ENCODE results near the gene RASSF4. TPM values are rescaled to one million over a fixed set of nuclear protein-coding genes. Genes with fewer than 3 reads are reported as not detected.
A peak's percentile ranks its signal among the peaks of the same experiment; 100 is the strongest.

Gene RASSF4
- total RNA-seq, 2 experiments from 2014 or later, result 1.2 to 3.1 TPM

- Mint-ChIP-seq H3K4me1 (peaks cover 14% of the 10 kb centered on the region), H3K4me3 (no peak overlapping the region), H3K27me3 (no peaks in the 10 kb centered on the region), H3K9me3 (ENCODE audit: low read depth) (no peaks in the 10 kb centered on the region), H3K27ac (no peak overlapping the region), H3K36me3 (peaks cover 9% of the 10 kb centered on the region)
- CTCF ChIA-PET, result interaction anchor here (1.0 to 1.6 kb wide), 3 partner anchors 9 to 24 kb away, joined by 3 to 5 read pairs (median 3); no protein-coding TSS in a partner anchor
- ATAC-seq (no peak), DNase-seq (peak; percentile 25)
Measured at GRCh38 chr10:44956717-44957706, 2.6 kb upstream of the RASSF4 start.

- CTCF ChIA-PET, result interaction anchor here (1.0 to 1.7 kb wide), 4 partner anchors 8 to 26 kb away, joined by 3 to 6 read pairs (median 4); no protein-coding TSS in a partner anchor
- ATAC-seq (no peak), DNase-seq (peak; percentile 38)
- H3K4me3 Mint-ChIP-seq, result peak overlapping the region; percentile 82
- H3K4me1 Mint-ChIP-seq, result peaks cover 14% of the 10 kb centered on the region
- no peak overlapping the region for H3K27ac Mint-ChIP-seq
- no peaks in the 10 kb centered on the region for H3K9me3 Mint-ChIP-seq (ENCODE audit: low read depth)
- no peaks in the 10 kb centered on the region for H3K27me3 Mint-ChIP-seq
- H3K36me3 Mint-ChIP-seq, result peaks cover 9% of the 10 kb centered on the region
Measured at GRCh38 chr10:44958196-44958897, 1.3 kb upstream of the RASSF4 start.

- DNase-seq (no peak), ATAC-seq (no peak)
- H3K27ac Mint-ChIP-seq, result peak overlapping the region; percentile 70
- H3K4me1 Mint-ChIP-seq, result peaks cover 14% of the 10 kb centered on the region
- CTCF ChIA-PET, result interaction anchor here (1.0 to 1.7 kb wide), 4 partner anchors 7 to 27 kb away, joined by 3 to 6 read pairs (median 4); no protein-coding TSS in a partner anchor
- no peaks in the 10 kb centered on the region for H3K27me3 Mint-ChIP-seq
- peaks cover 9% of the 10 kb centered on the region for H3K36me3 Mint-ChIP-seq
- peak overlapping the region; percentile 82 for H3K4me3 Mint-ChIP-seq
- no peaks in the 10 kb centered on the region for H3K9me3 Mint-ChIP-seq (ENCODE audit: low read depth)
Measured at GRCh38 chr10:44958898-44959246, 730 bp upstream of the RASSF4 start.

GRCh38 chr10:44960088-44960460 is 472 bp downstream of the RASSF4 start:
- no peak for ATAC-seq
- H3K9me3 Mint-ChIP-seq (ENCODE audit: low read depth), result no peaks in the 10 kb centered on the region
- H3K4me1 Mint-ChIP-seq, result peaks cover 14% of the 10 kb centered on the region
- peak overlapping the region; percentile 25 for H3K4me3 Mint-ChIP-seq
- peaks cover 9% of the 10 kb centered on the region for H3K36me3 Mint-ChIP-seq
- CTCF ChIA-PET, result no interaction called here
- H3K27ac Mint-ChIP-seq, result no peak overlapping the region
- DNase-seq, result no peak
- no peaks in the 10 kb centered on the region for H3K27me3 Mint-ChIP-seq

GRCh38 chr10:44960482-44961229 is 1.1 kb downstream of the RASSF4 start:
- ATAC-seq (no peak), DNase-seq (peak; percentile 18)
- peaks cover 14% of the 10 kb centered on the region for H3K4me1 Mint-ChIP-seq
- peak overlapping the region; percentile 25 for H3K4me3 Mint-ChIP-seq
- no peaks in the 10 kb centered on the region for H3K9me3 Mint-ChIP-seq (ENCODE audit: low read depth)
- H3K27ac Mint-ChIP-seq, result no peak overlapping the region
- peaks cover 9% of the 10 kb centered on the region for H3K36me3 Mint-ChIP-seq
- CTCF ChIA-PET, result interaction anchor here (1.3 kb wide), 1 partner anchor 28 kb away, joined by 6 read pairs; no protein-coding TSS in a partner anchor
- no peaks in the 10 kb centered on the region for H3K27me3 Mint-ChIP-seq

- CTCF ChIA-PET, result interaction anchor here (1.3 kb wide), 1 partner anchor 28 kb away, joined by 6 read pairs; no protein-coding TSS in a partner anchor
- DNase-seq (peak; percentile 37), ATAC-seq (no peak)
- H3K27ac Mint-ChIP-seq, result no peak overlapping the region
- no peak overlapping the region for H3K4me3 Mint-ChIP-seq
- H3K4me1 Mint-ChIP-seq, result peaks cover 17% of the 10 kb centered on the region
- no peaks in the 10 kb centered on the region for H3K27me3 Mint-ChIP-seq
- H3K9me3 Mint-ChIP-seq (ENCODE audit: low read depth), result no peaks in the 10 kb centered on the region
- peaks cover 7% of the 10 kb centered on the region for H3K36me3 Mint-ChIP-seq
Measured at GRCh38 chr10:44961230-44961571, 1.6 kb downstream of the RASSF4 start.

GRCh38 chr10:44961931-44962750 is 2.5 kb downstream of the RASSF4 start:
- DNase-seq (peak; percentile 18), ATAC-seq (no peak)
- peaks cover 24% of the 10 kb centered on the region for H3K4me1 Mint-ChIP-seq
- H3K27ac Mint-ChIP-seq, result no peak overlapping the region
- CTCF ChIA-PET, result interaction anchor here (1.3 to 3.1 kb wide), 2 partner anchors 12 to 29 kb away, joined by 4 to 16 read pairs; no protein-coding TSS in a partner anchor
- no peak overlapping the region for H3K4me3 Mint-ChIP-seq
- H3K36me3 Mint-ChIP-seq, result peaks cover 2% of the 10 kb centered on the region
- no peaks in the 10 kb centered on the region for H3K27me3 Mint-ChIP-seq
- no peaks in the 10 kb centered on the region for H3K9me3 Mint-ChIP-seq (ENCODE audit: low read depth)

- ATAC-seq, result no peak
- no peak overlapping the region for H3K4me3 Mint-ChIP-seq
- DNase-seq, result no peak
- H3K27ac Mint-ChIP-seq, result no peak overlapping the region
- peaks cover 27% of the 10 kb centered on the region for H3K4me1 Mint-ChIP-seq
- CTCF ChIA-PET, result interaction anchor here (1.3 to 3.1 kb wide), 4 partner anchors 10 to 30 kb away, joined by 4 to 16 read pairs (median 6); no protein-coding TSS in a partner anchor
- no peaks in the 10 kb centered on the region for H3K27me3 Mint-ChIP-seq
- H3K9me3 Mint-ChIP-seq (ENCODE audit: low read depth), result no peaks in the 10 kb centered on the region
- no peaks in the 10 kb centered on the region for H3K36me3 Mint-ChIP-seq
Measured at GRCh38 chr10:44962870-44963738, 3.5 kb downstream of the RASSF4 start.

- Mint-ChIP-seq H3K4me1 (peaks cover 27% of the 10 kb centered on the region), H3K9me3 (ENCODE audit: low read depth) (no peaks in the 10 kb centered on the region), H3K27ac (no peak overlapping the region), H3K4me3 (no peak overlapping the region), H3K36me3 (peaks cover 2% of the 10 kb centered on the region), H3K27me3 (no peaks in the 10 kb centered on the region)
- DNase-seq (peak; percentile 35), ATAC-seq (no peak)
- CTCF ChIA-PET, result interaction anchor here (1.3 to 3.1 kb wide), 4 partner anchors 10 to 31 kb away, joined by 5 to 16 read pairs (median 6); no protein-coding TSS in a partner anchor
Measured at GRCh38 chr10:44963772-44964633, 4.4 kb downstream of the RASSF4 start.

- peaks cover 31% of the 10 kb centered on the region for H3K4me1 Mint-ChIP-seq
- DNase-seq, result no peak
- no peak overlapping the region for H3K4me3 Mint-ChIP-seq
- no peak for ATAC-seq
- CTCF ChIA-PET, result interaction anchor here (0.8 to 3.1 kb wide), 5 partner anchors 8 to 32 kb away, joined by 3 to 16 read pairs (median 7); no protein-coding TSS in a partner anchor
- H3K27me3 Mint-ChIP-seq, result no peaks in the 10 kb centered on the region
- no peaks in the 10 kb centered on the region for H3K9me3 Mint-ChIP-seq (ENCODE audit: low read depth)
- no peak overlapping the region for H3K27ac Mint-ChIP-seq
- H3K36me3 Mint-ChIP-seq, result peaks cover 2% of the 10 kb centered on the region
Measured at GRCh38 chr10:44965104-44965503, 5.5 kb downstream of the RASSF4 start.

- Mint-ChIP-seq H3K4me1 (peaks cover 31% of the 10 kb centered on the region), H3K36me3 (peaks cover 2% of the 10 kb centered on the region), H3K9me3 (ENCODE audit: low read depth) (no peaks in the 10 kb centered on the region), H3K27ac (no peak overlapping the region), H3K27me3 (no peaks in the 10 kb centered on the region), H3K4me3 (no peak overlapping the region)
- no peak for ATAC-seq
- DNase-seq, result no peak
- CTCF ChIA-PET, result interaction anchor here (0.8 to 2.7 kb wide), 7 partner anchors 8 to 33 kb away, joined by 3 to 11 read pairs (median 4); partner anchors contain the start of gene DEPP1
Measured at GRCh38 chr10:44965651-44966097, 6.1 kb downstream of the RASSF4 start.
